Fibroblast of villous mesenchyme (primary cell): ENCODE results near the gene DNAJB9. TPM values are rescaled to one million over a fixed set of nuclear protein-coding genes. Genes with fewer than 3 reads are reported as not detected.
A peak's percentile ranks its signal among the peaks of the same experiment; 100 is the strongest.

ENCODE experiments used
- DNase-seq: peaks from one replicate; pipeline ENCODE4 v3.0.0-alpha.2; 2010; ENCODE audit warnings: low read depth
- H3K4me3 ChIP-seq: 2 replicates; pipeline ENCODE4 v1.5.1; 2011; ENCODE audit warnings: low read depth, mild to moderate bottlenecking, low read length
- total RNA-seq: library from RNA; depleted of rRNA; stranded (reverse); fragments of >200 nt; gene quantifications from 2 replicates; pipeline ENCODE4 v1.2.3, GENCODE V29; 2012
- TF ChIP-seq, protein P1 (sequence below): IDR thresholded peaks from 2 replicates; pipeline ENCODE4 v1.5.1; 2012; ENCODE audit warnings: low read depth, mild to moderate bottlenecking, low read length; ENCODE audit not compliant: insufficient read depth

Gene DNAJB9
- total RNA-seq, 1 donor, result 41.9 TPM

DNA sequence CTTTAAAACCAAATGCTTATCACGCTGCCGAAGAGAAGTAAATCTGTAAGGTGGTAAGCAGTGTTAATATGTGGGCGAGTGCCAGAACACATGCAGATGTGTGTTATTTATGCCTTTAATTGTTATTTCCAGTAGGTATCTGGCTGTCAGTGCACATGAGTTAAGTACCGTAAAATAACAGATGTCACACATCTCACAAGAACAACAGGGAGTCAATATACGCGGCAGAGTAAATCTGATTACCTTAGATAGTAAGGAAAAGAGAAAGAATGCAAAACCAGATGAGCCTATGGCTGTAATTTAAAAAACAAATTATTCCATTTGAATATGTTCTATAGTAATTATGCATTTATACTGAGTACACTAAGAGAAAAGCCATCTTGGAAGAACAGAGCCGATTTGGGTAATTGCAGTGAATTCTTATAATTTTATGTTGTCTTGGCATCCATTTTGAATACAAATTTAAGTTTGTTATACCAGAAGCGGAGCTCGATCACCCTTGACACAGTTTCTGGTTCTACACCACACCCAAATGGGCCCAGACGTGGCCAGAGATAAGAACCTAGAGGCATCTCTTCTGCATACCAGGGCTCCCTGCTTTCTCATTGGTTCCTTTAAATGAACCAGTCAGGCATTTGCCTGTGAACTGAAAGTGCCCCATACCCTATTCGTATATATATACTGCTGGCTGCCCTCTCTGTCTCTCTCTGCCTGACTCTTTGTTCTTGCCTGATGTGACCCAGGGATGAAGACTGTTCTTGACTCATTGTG lies 34.8 kb downstream of the DNAJB9 start:
- TF ChIP-seq, protein P1, sequence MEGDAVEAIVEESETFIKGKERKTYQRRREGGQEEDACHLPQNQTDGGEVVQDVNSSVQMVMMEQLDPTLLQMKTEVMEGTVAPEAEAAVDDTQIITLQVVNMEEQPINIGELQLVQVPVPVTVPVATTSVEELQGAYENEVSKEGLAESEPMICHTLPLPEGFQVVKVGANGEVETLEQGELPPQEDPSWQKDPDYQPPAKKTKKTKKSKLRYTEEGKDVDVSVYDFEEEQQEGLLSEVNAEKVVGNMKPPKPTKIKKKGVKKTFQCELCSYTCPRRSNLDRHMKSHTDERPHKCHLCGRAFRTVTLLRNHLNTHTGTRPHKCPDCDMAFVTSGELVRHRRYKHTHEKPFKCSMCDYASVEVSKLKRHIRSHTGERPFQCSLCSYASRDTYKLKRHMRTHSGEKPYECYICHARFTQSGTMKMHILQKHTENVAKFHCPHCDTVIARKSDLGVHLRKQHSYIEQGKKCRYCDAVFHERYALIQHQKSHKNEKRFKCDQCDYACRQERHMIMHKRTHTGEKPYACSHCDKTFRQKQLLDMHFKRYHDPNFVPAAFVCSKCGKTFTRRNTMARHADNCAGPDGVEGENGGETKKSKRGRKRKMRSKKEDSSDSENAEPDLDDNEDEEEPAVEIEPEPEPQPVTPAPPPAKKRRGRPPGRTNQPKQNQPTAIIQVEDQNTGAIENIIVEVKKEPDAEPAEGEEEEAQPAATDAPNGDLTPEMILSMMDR, result no peak
- no peak for DNase-seq
- no peak overlapping the region for H3K4me3 ChIP-seq

DNA sequence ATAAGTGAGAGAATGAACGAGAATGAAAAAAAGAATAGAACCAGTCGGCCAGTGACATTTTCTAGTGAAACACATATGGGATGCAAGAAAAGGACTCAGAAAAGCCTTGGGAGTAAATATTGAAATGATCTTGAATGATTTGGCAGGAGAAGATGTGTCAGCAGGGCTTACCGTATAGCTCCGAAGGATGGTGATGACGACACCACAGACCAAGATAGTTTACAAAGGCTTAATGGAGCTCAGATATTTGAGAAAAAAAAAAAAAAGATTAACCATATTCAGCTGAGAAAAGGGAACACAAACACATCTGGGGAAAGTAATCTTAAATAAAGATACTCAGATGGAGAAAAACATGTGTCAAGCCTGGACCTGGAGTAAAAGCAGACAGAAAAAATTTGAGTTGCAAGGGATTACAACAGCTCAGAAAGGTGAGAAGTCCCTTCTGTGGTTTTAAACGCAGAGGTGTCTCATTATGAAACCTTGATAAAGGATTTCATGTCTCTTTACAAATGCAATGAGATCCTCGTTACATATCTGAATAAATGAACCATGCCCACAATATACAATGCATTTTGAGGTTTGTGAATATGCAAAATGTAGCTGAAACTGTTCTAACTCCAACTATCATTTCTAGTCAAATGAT lies 36.0 kb downstream of the DNAJB9 start:
- TF ChIP-seq, protein P1, result no peak
- peak; percentile 70 for DNase-seq
- no peak overlapping the region for H3K4me3 ChIP-seq

DNA sequence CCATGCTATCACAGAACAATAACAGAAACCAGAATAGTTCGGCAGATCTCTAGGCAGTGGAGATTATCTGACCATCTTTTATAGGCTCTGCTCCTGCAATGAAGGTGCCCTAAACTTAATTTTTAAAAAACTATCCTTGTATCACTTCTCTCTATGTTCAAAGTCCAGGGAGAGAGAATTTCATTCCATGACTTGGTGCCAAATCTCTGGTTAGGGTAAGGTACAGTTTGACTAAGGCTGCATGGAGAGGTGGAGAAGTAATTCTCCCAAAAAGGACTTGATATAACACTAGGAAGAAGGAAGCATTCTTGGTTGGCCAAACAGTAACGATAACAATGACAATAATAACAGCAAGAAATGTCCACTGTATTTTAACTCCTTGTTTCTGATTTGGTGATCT lies 40.0 kb downstream of the DNAJB9 start:
- no peak for DNase-seq
- H3K4me3 ChIP-seq, result no peak overlapping the region
- TF ChIP-seq, protein P1, result no peak

DNA sequence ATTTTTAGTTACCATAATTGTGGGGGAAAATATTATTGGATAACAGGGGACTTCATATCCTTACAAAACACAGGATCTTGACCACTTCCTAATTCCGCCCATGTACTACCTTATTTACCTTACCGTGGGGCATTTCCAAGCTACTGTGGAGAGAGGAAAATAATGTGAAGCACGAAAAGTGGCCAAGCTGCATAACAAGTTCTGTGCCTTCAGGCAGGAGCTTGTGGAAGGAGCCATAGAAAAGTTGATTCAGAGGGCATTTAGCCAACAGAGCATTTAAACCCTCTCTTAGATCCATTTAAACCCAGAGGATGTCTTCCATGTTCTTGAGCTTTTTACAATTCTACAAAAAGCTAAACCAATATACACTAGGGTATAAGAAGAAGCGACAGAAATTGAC lies 41.6 kb downstream of the DNAJB9 start:
- H3K4me3 ChIP-seq, result no peak overlapping the region

DNA sequence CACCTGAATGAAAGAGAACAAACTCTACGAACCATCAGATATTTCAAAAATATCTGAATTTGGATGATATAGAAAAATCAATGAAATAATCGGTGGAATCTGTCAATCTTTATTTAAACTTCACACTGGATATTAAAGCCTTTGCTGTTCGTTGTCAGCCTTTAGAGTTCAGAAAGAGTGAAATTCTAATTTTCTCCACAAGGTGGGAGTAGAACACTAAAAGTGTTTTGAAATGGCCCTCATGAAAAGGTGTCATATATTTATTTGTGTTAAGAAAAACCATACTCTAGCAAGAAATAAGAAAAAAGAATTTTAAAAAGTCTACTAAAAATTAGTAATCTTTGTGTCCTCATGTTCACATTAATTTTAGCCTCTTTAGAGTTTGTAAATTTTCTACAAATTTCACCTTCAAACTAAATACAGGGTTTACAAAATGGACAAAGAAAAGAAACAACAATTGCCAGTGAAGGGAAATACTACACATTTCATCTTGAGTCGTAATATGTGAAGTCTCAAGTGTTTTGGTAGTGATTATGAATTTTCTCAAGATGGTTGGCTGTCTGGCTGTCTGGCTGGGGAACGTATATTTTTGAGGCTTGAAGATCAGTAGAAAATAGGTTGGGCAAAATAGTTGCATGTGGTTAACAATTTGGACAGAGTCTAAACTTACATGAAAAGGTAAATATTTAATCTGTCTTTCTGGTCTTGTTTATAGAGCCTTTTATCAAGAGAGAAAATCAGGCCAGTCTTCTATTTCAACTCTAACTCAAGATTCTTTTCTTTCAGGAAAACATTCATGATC lies 43.7 kb downstream of the DNAJB9 start:
- H3K4me3 ChIP-seq, result no peak overlapping the region
- TF ChIP-seq, protein P1, result peak; percentile 65
- peak; percentile 60 for DNase-seq

More for the DNA sequence above, 41.6 kb downstream of the DNAJB9 start:
- TF ChIP-seq, protein P1, result no peak
- DNase-seq, result no peak

DNA sequence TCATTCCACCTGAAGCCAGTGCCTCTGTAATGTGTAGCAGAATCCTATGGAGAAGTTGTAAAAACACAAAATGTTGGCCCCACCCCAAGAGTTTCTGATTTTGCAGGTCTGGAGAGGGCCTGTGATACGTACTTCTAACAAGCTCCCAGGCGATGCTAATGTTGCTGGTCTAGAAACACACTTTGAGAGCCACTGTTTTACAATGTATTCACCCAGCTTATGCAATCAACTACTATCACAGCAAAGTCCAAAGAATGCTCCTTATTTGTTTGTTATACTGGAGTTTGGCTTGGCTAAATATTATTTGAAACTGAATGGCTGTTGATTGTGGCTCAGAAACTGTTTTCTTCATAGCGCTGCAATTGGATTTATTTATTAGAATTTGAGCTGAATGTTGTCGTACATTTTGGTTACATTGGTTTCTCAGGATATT lies 44.3 kb downstream of the DNAJB9 start:
- H3K4me3 ChIP-seq, result no peak overlapping the region
- TF ChIP-seq, protein P1, result no peak
- no peak for DNase-seq
